GM12865 (cell line): Measurements from ENCODE around the gene GMNN.

Experiments
- DNase-seq: peaks from one replicate; pipeline ENCODE4 v3.0.0; 2010; ENCODE audit warnings: low read depth
- H3K4me3 ChIP-seq: 2 replicates; pipeline ENCODE4 v1.5.1; 2011; ENCODE audit warnings: mild to moderate bottlenecking, low read depth, low read length, control low read depth
- CTCF ChIP-seq: IDR thresholded peaks from 2 replicates; pipeline ENCODE4 v1.5.1; 2011; ENCODE audit warnings: low read length, control low read depth, low read depth, inconsistent platforms; ENCODE audit not compliant: insufficient read depth; ENCODE audit errors: missing control alignments

The GMNN gene

GRCh38 chr6:24833711-24834386 lies 59.1 kb downstream of the GMNN start:
- TF ChIP-seq CTCF: no peak

More at GRCh38 chr6:24833711-24834386, 59.1 kb downstream of the GMNN start:
- no peak for DNase-seq
- H3K4me3 ChIP-seq: no peak overlapping the region
